ENCODE results near the gene ARHGAP25. TPM values are rescaled to one million over a fixed set of nuclear protein-coding genes. Genes with fewer than 3 reads are reported as not detected.

ARHGAP25 gene
- total and polyA plus RNA-seq, 8 donors: 6.1 to 43.5 (median 9.3) TPM

DNA sequence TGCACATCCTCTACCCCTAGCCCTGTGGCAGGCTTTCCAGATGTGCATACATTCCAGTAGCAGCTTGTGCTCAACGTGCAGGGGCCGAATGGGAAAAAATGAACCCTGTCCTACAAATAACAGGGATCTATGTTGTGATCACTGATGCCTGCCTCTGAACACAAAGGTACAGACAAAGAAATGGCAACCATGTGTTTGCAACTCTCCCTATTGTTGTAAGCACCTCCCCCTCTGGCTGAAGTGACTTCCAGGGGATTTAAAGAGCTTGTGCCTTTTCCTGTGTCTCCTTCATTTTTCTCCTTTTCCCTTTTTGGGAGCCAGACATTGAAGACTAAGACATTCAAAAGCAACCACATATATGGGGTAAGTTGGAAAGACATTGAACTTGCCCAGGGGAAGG is 21.6 kb downstream of the ARHGAP25 start:
- Histone ChIP-seq H3K4me3 (no peak overlapping the region), H3K4me1 (peaks cover 12 to 50% of the 10 kb centered on the region in 2 donors), H3K27ac (no peak overlapping the region), H3K27me3 (no peaks in the 10 kb centered on the region), H3K9me3 (no peaks in the 10 kb centered on the region), H3K36me3 (no peaks in the 10 kb centered on the region)
- intact Hi-C loops (cut with DNase I): loop anchor here in 1 of 2 donors (10.0 kb wide), 1 partner anchor 79 kb away; no protein-coding TSS in a partner anchor
- no peak for ATAC-seq
- no peak for DNase-seq
- TF ChIP-seq, protein P1, sequence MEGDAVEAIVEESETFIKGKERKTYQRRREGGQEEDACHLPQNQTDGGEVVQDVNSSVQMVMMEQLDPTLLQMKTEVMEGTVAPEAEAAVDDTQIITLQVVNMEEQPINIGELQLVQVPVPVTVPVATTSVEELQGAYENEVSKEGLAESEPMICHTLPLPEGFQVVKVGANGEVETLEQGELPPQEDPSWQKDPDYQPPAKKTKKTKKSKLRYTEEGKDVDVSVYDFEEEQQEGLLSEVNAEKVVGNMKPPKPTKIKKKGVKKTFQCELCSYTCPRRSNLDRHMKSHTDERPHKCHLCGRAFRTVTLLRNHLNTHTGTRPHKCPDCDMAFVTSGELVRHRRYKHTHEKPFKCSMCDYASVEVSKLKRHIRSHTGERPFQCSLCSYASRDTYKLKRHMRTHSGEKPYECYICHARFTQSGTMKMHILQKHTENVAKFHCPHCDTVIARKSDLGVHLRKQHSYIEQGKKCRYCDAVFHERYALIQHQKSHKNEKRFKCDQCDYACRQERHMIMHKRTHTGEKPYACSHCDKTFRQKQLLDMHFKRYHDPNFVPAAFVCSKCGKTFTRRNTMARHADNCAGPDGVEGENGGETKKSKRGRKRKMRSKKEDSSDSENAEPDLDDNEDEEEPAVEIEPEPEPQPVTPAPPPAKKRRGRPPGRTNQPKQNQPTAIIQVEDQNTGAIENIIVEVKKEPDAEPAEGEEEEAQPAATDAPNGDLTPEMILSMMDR (IDR thresholded peaks at IDR 0.05): no peak

DNA sequence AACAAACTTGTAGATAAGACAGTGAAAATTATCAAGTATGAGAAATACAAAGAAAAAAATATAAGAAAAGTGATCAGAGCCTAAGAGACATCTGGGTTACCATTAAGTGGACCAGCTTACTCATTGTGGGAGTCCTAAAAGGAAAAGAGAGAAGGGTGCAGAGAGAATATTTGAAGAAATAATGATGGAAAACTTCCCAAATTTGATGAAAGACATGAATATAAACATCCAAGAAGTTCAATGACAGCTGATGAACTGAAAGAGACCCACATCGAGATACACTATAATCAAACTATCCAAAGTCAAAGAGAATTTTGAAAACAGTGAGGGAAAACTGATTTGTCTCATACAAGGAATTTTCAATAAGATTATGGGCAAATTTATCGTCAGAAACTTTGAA is 22.5 kb downstream of the ARHGAP25 start:
- Histone ChIP-seq H3K36me3 (no peaks in the 10 kb centered on the region), H3K4me1 (peaks cover 12 to 47% of the 10 kb centered on the region in 2 donors), H3K9me3 (no peaks in the 10 kb centered on the region), H3K27ac (no peak overlapping the region), H3K27me3 (no peaks in the 10 kb centered on the region), H3K4me3 (no peak overlapping the region)
- intact Hi-C loops (cut with DNase I): loop anchor here in 1 of 2 donors (10.0 kb wide), 1 partner anchor 78 kb away; no protein-coding TSS in a partner anchor
- ATAC-seq (no peak), DNase-seq (no peak)
- TF ChIP-seq, protein P1 (IDR thresholded peaks at IDR 0.05): no peak

GRCh38 chr2:68762100-68762499 is 27.5 kb downstream of the ARHGAP25 start:
- Histone ChIP-seq H3K4me1 (peaks cover 23 to 56% of the 10 kb centered on the region in 2 donors), H3K27ac (peak overlapping the region; percentile 4 to 63), H3K4me3 (no peak overlapping the region), H3K9me3 (no peaks in the 10 kb centered on the region), H3K36me3 (no peaks in the 10 kb centered on the region), H3K27me3 (no peaks in the 10 kb centered on the region)
- intact Hi-C loops (cut with DNase I): no loop called here
- TF ChIP-seq, protein P1 (IDR thresholded peaks at IDR 0.05): no peak
- no peak for DNase-seq
- no peak for ATAC-seq

GRCh38 chr2:68762665-68763064 is 28.1 kb downstream of the ARHGAP25 start:
- Histone ChIP-seq H3K36me3 (no peaks in the 10 kb centered on the region), H3K9me3 (no peaks in the 10 kb centered on the region), H3K4me3 (no peak overlapping the region), H3K27me3 (no peaks in the 10 kb centered on the region), H3K27ac (peak overlapping the region; percentile 4 to 63), H3K4me1 (peaks cover 23 to 61% of the 10 kb centered on the region in 2 donors)
- no peak for DNase-seq
- TF ChIP-seq, protein P1 (IDR thresholded peaks at IDR 0.05): no peak
- intact Hi-C loops (cut with DNase I): no loop called here
- ATAC-seq: no peak

- H3K36me3 ChIP-seq: no peaks in the 10 kb centered on the region
- no peak for DNase-seq
- no peak for ATAC-seq
- H3K27ac ChIP-seq: peak overlapping the region; percentile 72 to 91
- no peaks in the 10 kb centered on the region for H3K9me3 ChIP-seq
- H3K4me3 ChIP-seq: peak overlapping the region in 1 of 2 donors; percentile 12
- no peaks in the 10 kb centered on the region for H3K27me3 ChIP-seq
- intact Hi-C loops (cut with DNase I): no loop called here
- peaks cover 23 to 77% of the 10 kb centered on the region in 2 donors for H3K4me1 ChIP-seq
- TF ChIP-seq, protein P1 (IDR thresholded peaks at IDR 0.05): no peak
Observed at GRCh38 chr2:68764041-68764805, 29.6 kb downstream of the ARHGAP25 start.
